ENCODE measurements around the gene EARS2.

The EARS2 gene

GRCh38 chr16:23505180-23505665 lies 51.9 kb downstream of the EARS2 start:
- Histone ChIP-seq H3K9me3 (ENCODE audit: control insufficient read depth, low read length) (no peaks in the 10 kb centered on the region), H3K4me3 (ENCODE audit: low read depth, low read length) (no peak overlapping the region), H3K36me3 (ENCODE audit: control insufficient read depth, insufficient read depth, low read length) (no peaks in the 10 kb centered on the region), H3K79me2 (peaks cover 29% of the 10 kb centered on the region), H3K4me1 (peaks cover 18% of the 10 kb centered on the region), H3K27ac (no peak overlapping the region), H3K27me3 (ENCODE audit: control insufficient read depth, insufficient read depth, low read length) (no peaks in the 10 kb centered on the region), H3K9ac (no peak overlapping the region), H3K4me2 (ENCODE audit: low read length) (peak overlapping the region; percentile 9), H2AFZ (no peak overlapping the region)
- no peak for TF ChIP-seq CTCF (IDR thresholded peaks at IDR 0.05)

GRCh38 chr16:23504453-23505179 lies 52.5 kb downstream of the EARS2 start:
- Histone ChIP-seq H3K9ac (no peak overlapping the region), H3K27me3 (ENCODE audit: control insufficient read depth, insufficient read depth, low read length) (no peaks in the 10 kb centered on the region), H3K36me3 (ENCODE audit: control insufficient read depth, insufficient read depth, low read length) (no peaks in the 10 kb centered on the region), H2AFZ (no peak overlapping the region), H3K27ac (peak overlapping the region; percentile 32), H3K79me2 (peaks cover 32% of the 10 kb centered on the region), H3K4me3 (ENCODE audit: low read depth, low read length) (no peak overlapping the region), H3K4me2 (ENCODE audit: low read length) (peak overlapping the region; percentile 9), H3K9me3 (ENCODE audit: control insufficient read depth, low read length) (no peaks in the 10 kb centered on the region), H3K4me1 (peaks cover 18% of the 10 kb centered on the region)
- no peak for TF ChIP-seq CTCF (IDR thresholded peaks at IDR 0.05)

GRCh38 chr16:23504076-23504452 lies 53.1 kb downstream of the EARS2 start:
- Histone ChIP-seq H3K27ac (peak overlapping the region; percentile 32), H3K27me3 (ENCODE audit: control insufficient read depth, insufficient read depth, low read length) (no peaks in the 10 kb centered on the region), H3K9ac (no peak overlapping the region), H3K4me1 (peaks cover 18% of the 10 kb centered on the region), H3K4me3 (ENCODE audit: low read depth, low read length) (no peak overlapping the region), H3K79me2 (peaks cover 27% of the 10 kb centered on the region), H3K4me2 (ENCODE audit: low read length) (no peak overlapping the region), H3K36me3 (ENCODE audit: control insufficient read depth, insufficient read depth, low read length) (no peaks in the 10 kb centered on the region), H2AFZ (no peak overlapping the region), H3K9me3 (ENCODE audit: control insufficient read depth, low read length) (no peaks in the 10 kb centered on the region)
- no peak for TF ChIP-seq CTCF (IDR thresholded peaks at IDR 0.05)

GRCh38 chr16:23502466-23502865 lies 54.7 kb downstream of the EARS2 start:
- H3K4me1 ChIP-seq = peaks cover 22% of the 10 kb centered on the region
- H3K4me3 ChIP-seq (ENCODE audit: low read depth, low read length) = no peak overlapping the region
- no peak overlapping the region for H2AFZ ChIP-seq
- no peaks in the 10 kb centered on the region for H3K9me3 ChIP-seq (ENCODE audit: control insufficient read depth, low read length)
- no peak overlapping the region for H3K4me2 ChIP-seq (ENCODE audit: low read length)
- TF ChIP-seq CTCF (IDR thresholded peaks at IDR 0.05) = no peak
- no peaks in the 10 kb centered on the region for H3K27me3 ChIP-seq (ENCODE audit: control insufficient read depth, insufficient read depth, low read length)
- no peak overlapping the region for H3K9ac ChIP-seq
- H3K36me3 ChIP-seq (ENCODE audit: control insufficient read depth, insufficient read depth, low read length) = no peaks in the 10 kb centered on the region
- H3K79me2 ChIP-seq = peaks cover 23% of the 10 kb centered on the region
- H3K27ac ChIP-seq = no peak overlapping the region

GRCh38 chr16:23501291-23501690 lies 55.9 kb downstream of the EARS2 start:
- Histone ChIP-seq H3K79me2 (peaks cover 23% of the 10 kb centered on the region), H3K4me2 (ENCODE audit: low read length) (no peak overlapping the region), H3K4me1 (peaks cover 26% of the 10 kb centered on the region), H3K4me3 (ENCODE audit: low read depth, low read length) (no peak overlapping the region), H3K27ac (no peak overlapping the region), H3K9ac (no peak overlapping the region), H3K27me3 (ENCODE audit: control insufficient read depth, insufficient read depth, low read length) (no peaks in the 10 kb centered on the region), H3K9me3 (ENCODE audit: control insufficient read depth, low read length) (no peaks in the 10 kb centered on the region), H2AFZ (no peak overlapping the region), H3K36me3 (ENCODE audit: control insufficient read depth, insufficient read depth, low read length) (no peaks in the 10 kb centered on the region)
- no peak for TF ChIP-seq CTCF (IDR thresholded peaks at IDR 0.05)
